GM18951 (cell line): ENCODE results near the gene PIK3CA.
"Not testable (repeated sequence)": the region's sequence is repeated elsewhere in the genome, so short reads cannot be mapped to it uniquely, and the experiment has no call there.

Experiments
- POLR2A ChIP-seq: IDR thresholded peaks from 4 replicates; pipeline ENCODE4 v1.6.1; 2011; ENCODE audit warnings: mild to moderate bottlenecking; ENCODE audit not compliant: insufficient read length, insufficient read depth; ENCODE audit errors: extremely low read depth
- in situ Hi-C: fragments of 300-500 bp; cut with MboI; formaldehyde crosslinking; loops from one replicate; pipeline ENCODE4 v1.12.0; 2022; ENCODE audit warnings: low sequenced_read_pairs, mixed read lengths, inconsistent platforms; ENCODE audit not compliant: unreplicated experiment

The PIK3CA gene

GRCh38 chr3:179147873-179148615 is at the start of gene PIK3CA:
PIK3CA (plus strand) TSS chr3:179148357; CDS start chr3:179198826, 50,469 bp downstream.
- peak; percentile 64 for TF ChIP-seq POLR2A
- in situ Hi-C loops, result no loop called here

GRCh38 chr3:179098388-179099077 is 49.6 kb upstream of the PIK3CA start:
- in situ Hi-C loops, result no loop called here
- no peak for TF ChIP-seq POLR2A

- no peak for TF ChIP-seq POLR2A
- in situ Hi-C loops, result no loop called here
Observed at GRCh38 chr3:179100652-179101051, 47.5 kb upstream of the PIK3CA start.

DNA sequence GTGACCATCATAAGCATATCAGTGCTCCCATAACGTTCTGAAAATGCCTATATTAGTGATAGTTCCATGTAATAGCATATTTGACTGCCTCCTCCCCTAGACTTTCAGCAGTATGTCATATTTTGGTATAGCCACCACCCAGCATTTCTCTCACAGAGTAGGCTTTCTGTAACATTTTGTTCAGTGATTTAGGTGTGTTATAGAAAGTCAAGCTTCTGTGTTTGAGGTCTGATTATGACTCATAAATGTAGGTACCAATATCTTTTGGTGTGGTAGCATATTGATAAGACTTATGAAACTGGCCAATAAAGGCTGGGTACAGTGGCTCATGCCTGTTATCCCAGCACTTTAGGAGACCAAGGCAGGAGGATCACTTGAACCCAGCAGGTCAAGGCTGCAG is 42.3 kb upstream of the PIK3CA start:
- TF ChIP-seq POLR2A, result no peak
- in situ Hi-C loops, result no loop called here

- TF ChIP-seq POLR2A, result no peak
- in situ Hi-C loops, result no loop called here
Observed at GRCh38 chr3:179107617-179108016, 40.5 kb upstream of the PIK3CA start.

DNA sequence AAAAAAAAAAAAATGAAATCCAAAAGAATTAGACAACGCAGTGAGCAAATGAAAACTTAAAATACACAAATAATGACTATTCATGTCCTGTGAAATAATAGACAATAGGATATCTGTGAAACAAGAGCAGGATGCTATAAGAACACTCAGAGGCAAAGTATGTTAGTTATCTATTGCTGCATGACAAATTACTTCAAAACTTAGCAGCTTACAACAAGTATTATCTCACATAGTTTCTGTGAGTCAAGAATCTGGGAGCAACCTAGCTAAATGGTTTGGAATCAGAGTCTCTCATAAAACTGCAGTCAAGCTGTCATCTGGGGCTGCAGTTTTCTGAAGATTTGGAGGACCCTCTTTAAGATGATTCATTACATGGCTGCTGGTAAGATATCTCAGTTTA is 40.1 kb upstream of the PIK3CA start:
- in situ Hi-C loops, result no loop called here
- no peak for TF ChIP-seq POLR2A

DNA sequence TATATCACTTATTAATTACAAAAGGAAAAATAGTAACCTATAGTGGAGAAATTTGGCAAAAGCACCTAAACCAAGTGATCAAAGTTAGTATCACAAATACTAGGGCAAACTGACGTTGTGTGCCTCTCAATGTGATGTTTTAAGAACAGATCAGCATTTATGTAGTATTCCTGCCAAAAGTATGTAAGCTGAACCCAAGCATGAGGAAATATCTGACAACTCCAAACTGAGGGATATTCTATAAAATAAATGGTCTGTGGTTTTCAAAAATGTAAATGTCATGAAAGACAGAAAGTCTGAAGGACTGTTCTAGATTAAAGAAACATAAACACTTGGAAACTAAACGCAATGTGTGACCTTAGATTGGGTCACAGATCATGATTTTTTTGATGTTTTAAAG is 34.3 kb upstream of the PIK3CA start:
- no peak for TF ChIP-seq POLR2A
- in situ Hi-C loops, result loop anchor here (10.0 kb wide), 1 partner anchor 201 kb away; no protein-coding TSS in a partner anchor

- in situ Hi-C loops, result loop anchor here (10.0 kb wide), 1 partner anchor 199 kb away; no protein-coding TSS in a partner anchor
Observed at GRCh38 chr3:179115444-179115843, 32.7 kb upstream of the PIK3CA start.

DNA sequence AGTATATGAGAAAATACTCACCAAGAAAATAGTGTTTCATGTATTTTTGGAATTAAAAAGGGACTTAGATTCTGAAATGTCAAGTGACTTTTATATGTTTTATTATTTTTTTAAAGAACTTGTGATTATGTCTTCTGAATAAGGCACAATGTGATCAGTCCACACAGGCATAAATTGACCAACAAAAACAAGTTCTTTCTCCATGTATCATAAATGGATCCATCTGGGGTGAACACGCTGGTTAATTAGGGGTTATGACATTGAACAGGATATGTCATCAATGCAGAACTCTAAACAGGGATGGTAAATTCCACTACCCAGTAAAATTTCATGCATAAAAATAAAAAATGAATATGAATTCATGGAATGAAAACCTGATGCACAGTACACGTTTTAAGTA is 31.3 kb upstream of the PIK3CA start:
- in situ Hi-C loops, result loop anchor here (10.0 kb wide), 1 partner anchor 198 kb away; no protein-coding TSS in a partner anchor
- TF ChIP-seq POLR2A, result no peak

DNA sequence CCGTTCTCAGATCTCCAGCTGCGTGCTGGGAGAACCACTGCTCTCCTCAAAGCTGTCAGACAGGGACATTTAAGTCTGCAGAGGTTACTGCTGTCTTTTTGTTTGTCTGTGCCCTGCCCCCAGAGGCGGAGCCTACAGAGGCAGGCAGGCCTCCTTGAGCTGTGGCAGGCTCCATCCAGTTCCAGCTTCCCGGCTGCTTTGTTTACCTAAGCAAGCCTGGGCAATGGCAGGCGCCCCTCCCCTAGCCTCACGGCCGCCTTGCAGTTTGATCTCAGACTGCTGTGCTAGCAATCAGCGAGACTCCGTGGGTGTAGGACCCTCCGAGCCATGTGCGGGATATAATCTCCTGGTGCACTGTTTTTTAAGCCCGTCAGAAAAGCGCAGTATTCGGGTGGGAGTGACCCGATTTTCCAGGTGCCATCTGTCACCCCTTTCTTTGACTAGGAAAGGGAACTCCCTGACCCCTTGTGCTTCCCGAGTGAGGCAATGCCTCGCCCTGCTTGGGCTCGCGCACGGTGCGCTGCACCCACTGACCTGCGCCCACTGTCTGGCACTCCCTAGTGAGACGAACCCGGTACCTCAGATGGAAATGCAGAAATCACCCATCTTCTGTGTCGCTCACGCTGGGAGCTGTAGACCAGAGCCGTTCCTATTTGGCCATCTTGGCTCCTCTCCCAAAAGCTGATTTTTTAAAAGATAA is 15.8 kb upstream of the PIK3CA start:
- in situ Hi-C loops, result not testable (repeated sequence)

GRCh38 chr3:179133575-179133974 is 14.6 kb upstream of the PIK3CA start:
- no peak for TF ChIP-seq POLR2A
- in situ Hi-C loops, result no loop called here

GRCh38 chr3:179136195-179136594 is 12.0 kb upstream of the PIK3CA start:
- TF ChIP-seq POLR2A, result no peak
- in situ Hi-C loops, result no loop called here

GRCh38 chr3:179141890-179142289 is 6.3 kb upstream of the PIK3CA start:
- in situ Hi-C loops, result no loop called here
- TF ChIP-seq POLR2A, result no peak
